Hair follicular keratinocyte (primary cell): Measurements from ENCODE around the gene TMEM161B. TPM values are rescaled to one million over a fixed set of nuclear protein-coding genes. Genes with fewer than 3 reads are reported as not detected.

Experiments used
- total RNA-seq: library from RNA; depleted of rRNA; stranded (reverse); fragments of >200 nt; gene quantifications from 2 replicates; pipeline ENCODE4 v1.2.3, GENCODE V29; 2015

TMEM161B gene
- 9.3 and 11.6 TPM in 2 replicates for total RNA-seq

GRCh38 chr5:88268385-88269184 is at the start of gene TMEM161B:
Gene TMEM161B (minus strand): TSS chr5:88268845. CDS start chr5:88268723, 122 bp downstream.

